ENCODE data around the gene INSL6.
A peak's percentile ranks its signal among the peaks of the same experiment; 100 is the strongest.
"Not testable (repeated sequence)": the region's sequence is repeated elsewhere in the genome, so short reads cannot be mapped to it uniquely, and the experiment has no call there.

INSL6 gene, protein sequence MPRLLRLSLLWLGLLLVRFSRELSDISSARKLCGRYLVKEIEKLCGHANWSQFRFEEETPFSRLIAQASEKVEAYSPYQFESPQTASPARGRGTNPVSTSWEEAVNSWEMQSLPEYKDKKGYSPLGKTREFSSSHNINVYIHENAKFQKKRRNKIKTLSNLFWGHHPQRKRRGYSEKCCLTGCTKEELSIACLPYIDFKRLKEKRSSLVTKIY

GRCh38 chr9:5185220-5185840 lies at the start of gene INSL6:
Gene INSL6 (minus strand): TSS chr9:5185639. CDS start chr9:5185602, 37 bp downstream.
- no peak for DNase-seq

DNA sequence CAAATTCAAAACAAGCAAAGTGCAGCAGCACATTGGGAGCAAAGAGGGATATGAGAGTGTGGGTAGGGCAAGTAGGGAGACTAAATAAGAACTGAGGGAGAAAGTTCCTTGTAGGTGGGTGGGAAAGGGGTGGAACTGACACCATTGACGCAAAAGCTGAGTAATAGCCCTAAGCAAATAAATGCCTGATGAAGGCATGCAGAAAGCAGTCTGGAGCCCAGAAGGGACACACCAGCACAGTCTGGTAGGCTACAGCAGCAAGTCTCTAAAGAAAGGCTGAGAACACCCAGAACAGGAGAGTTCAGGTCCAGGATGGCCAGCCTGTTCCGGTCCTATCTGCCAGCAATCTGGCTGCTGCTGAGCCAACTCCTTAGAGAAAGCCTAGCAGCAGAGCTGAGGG lies 45.8 kb upstream of the INSL6 start, which contains the start of gene INSL4:
TSS of gene INSL4 (plus strand) at position 208 of the 400 bp plus-strand sequence. CDS start at position 313, 105 bp downstream.
- no peak for DNase-seq

DNA sequence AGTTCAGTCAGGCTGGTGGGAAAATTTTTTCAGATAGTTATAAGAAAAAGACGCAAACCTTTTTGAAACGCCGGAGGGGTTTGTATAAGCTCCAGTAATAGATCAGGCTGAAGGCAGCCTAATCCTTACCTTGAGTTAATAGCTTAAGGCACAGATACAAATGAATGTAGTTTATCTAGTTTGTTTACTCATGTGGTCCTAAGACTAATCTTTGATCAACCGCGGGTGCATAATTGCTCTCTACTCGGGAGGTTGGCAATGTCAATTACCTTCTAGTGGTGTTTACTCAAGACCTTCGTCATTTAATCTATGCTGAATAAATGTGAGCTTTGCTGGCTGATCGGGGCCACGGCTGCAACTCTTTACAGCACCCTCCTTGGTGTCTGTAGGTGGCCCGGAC lies 45.1 kb upstream of the INSL6 start:
- no peak for DNase-seq

DNA sequence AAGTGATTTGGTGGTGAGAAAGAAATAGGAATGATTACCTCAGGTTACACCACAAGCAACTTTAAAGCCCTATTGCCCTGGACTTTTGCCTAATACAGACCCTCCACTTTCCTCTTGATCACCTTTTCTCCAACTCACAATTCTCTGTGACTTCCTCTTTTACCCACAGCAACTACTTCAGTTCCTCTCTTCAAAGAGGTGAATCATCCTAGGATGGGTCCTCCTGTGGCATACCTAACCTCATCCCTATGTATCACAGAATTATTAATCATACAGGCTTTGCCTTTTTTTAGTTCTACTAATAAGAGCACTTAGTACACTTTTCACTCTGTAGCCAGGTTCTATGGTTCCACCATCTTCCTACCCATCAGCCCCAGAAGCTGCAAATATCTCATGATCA lies 19.6 kb upstream of the INSL6 start:
- DNase-seq: no peak

GRCh38 chr9:5195463-5195862 lies 10.0 kb upstream of the INSL6 start:
- DNase-seq: no peak

- no peak for DNase-seq
Observed at GRCh38 chr9:5193345-5193744, 7.9 kb upstream of the INSL6 start.

GRCh38 chr9:5191985-5192384 lies 6.5 kb upstream of the INSL6 start:
- DNase-seq: no peak

GRCh38 chr9:5188060-5188984 lies 2.9 kb upstream of the INSL6 start:
- DNase-seq: no peak

DNA sequence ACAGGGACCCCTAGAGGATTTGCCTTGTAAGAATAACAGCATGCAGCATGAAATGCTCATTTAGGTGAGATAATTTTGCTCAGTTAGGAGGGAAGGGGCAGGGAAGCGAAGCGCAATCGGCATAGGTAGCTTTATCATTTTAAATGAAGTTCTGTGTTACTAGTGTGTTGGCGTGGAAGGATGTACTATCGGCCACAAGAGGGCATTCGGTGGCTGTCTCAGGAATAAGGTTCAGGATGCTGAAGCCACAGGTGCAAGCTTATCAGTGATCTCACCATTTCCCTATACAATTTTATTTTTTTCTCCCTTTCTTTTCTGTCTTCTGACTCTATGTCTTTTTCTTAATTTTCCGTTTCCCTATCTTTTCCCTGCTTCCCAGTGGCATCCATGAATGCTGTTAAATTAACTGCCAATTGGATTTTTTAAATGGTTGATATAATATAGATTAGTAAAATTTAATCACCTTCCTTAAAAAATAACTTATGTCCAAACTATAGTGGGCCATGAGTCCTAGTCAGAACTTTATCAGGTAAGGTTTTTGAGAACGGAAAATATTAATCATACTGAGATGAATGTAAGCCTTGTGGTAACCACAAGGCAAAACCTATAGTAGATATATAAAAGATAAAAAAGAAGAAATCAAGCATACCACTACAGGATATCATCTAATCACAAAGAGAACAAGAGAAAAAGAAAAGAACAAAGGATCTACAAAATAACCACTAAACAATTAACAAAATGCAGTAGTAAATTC lies 1.2 kb upstream of the INSL6 start:
- DNase-seq: peak; percentile 26

DNA sequence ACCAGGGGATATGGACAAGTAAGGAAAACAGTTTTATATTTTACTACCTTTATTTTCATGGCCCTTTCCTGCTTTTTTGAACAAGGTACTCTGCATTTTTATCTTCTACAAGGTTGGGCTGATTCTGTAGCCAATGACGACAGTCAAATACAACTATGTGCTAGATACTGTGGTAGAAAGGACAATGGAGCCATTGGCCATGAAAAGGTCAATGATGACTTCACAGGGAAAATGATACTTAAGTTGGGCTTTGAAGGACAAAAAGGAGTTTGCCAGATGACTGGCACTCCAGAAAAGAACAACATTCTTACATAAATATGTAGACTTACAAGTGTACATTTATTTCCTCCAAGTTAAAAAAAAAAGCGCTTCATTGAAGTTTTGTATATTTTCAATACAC lies 663 bp downstream of the INSL6 start:
- DNase-seq: no peak

GRCh38 chr9:5180631-5181030 lies 4.8 kb downstream of the INSL6 start:
- not testable (repeated sequence) for DNase-seq

DNA sequence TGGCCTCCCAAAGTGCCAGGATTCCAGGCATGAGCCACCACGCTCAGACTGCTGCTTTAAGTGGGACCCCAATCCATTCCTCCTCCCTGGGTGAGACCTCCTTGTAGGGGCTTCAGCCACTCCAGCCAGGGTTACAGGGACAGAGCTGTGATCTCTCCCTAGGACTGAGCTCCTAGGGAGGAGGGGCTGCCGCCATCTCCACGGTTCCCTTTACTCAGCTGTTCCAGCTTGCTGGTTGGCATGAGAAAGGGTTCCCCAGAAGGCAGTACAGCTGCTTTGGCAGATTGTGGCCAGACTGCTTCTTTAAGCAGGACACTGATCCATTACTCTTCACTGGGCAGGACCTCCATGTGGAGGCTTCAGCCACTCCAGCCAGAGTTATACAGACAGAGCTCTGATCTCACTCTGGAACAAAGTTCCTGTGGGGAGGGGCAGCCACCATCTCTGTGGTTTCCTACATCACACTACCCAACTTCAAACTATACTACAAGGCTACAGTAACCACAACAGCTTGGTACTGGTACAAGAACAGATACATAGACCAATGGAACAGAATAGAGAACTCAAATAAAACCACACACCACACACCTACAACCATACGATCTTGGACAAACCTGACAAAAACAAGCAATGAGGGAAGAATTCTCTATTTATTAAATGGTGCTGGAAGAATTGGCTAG lies 7.2 kb downstream of the INSL6 start:
- no peak for DNase-seq

DNA sequence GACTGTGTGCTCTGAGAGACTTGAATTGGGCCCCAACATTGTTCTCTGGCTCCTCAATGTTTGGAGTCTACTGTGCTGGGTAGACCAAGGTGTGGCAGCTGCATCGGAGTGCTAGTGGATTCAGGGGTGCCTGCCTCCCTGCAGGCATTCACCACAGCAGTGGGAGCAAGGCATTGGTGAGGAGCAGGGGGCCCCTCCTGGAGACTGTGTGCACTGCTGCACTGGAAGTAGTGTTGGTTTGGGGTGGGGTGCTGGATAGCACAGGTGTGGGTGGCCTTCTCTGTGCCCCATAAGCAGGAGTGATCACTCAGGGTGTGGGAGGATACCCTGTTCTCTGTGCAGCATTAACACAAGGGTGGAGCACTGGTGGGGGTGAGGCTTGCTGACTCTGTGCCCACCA lies 39.2 kb downstream of the INSL6 start:
- no peak for DNase-seq

- DNase-seq: no peak
Observed at GRCh38 chr9:5144217-5144616, 41.2 kb downstream of the INSL6 start.

- DNase-seq: no peak
Observed at GRCh38 chr9:5140151-5140550, 45.3 kb downstream of the INSL6 start.

DNA sequence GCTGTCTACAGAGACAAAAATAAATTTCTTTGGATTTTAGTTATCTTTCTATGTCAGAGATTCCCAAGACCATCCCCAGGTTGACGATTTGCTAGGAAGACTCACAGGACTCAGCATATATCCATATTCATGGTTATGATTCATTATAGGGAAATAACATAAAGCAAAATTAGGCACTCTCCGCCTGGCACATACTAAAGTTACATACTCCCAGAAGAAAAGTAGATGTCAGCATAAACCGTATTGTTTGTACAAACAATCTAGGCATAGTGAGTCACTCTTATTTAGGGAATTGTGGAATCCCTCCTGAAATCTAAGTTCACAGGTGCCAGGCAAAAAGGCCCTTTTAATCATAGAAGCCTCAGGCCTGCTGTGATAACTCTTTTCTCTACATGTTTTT lies 62.9 kb downstream of the INSL6 start:
- DNase-seq: no peak

- DNase-seq: no peak
Observed at GRCh38 chr9:5122116-5122515, 63.3 kb downstream of the INSL6 start.

DNA sequence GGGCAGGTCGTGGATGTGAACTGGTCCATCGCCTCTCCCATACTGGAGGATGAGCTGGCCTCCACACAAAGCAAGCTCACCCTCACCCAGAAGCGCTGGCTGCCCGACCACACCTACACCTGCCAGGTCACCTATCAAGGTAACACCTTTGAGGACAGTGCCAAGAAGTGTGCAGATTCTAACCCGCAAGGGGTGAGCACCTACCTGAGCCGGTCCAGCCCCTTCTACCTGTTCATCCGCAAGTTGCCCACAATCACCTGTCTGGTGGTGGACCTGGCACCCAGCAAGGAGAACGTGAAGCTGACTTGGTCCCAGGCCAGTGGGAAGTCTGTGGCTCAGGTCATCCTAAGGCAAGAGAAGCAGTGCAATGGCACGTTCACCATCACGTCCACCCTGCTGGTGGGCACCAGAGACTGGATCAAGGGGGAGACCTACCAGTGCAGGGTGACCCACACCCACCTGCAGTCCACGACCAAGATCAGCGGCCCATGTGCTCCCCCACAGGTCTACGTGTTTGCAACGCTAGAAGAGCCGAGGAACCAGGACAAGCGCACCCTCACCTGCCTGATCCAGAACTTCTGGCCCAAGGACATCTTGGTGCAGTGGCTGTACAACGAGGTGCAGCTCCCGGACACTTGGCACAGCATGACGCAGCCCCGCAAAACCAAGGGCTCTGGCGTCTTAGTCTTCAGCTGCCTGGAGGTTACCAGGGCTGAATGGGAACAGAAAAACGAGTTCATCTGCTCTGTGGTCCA lies 71.3 kb downstream of the INSL6 start:
- no peak for DNase-seq

All from 8988T (cell line).